Glomerular visceral epithelial cell (primary cell): ENCODE measurements around the gene FBXL7.

Experiments
- DNase-seq: peaks from one replicate; pipeline ENCODE4 v3.0.0-alpha.2; 2016; ENCODE audit errors: extremely low spot score

FBXL7 gene

GRCh38 chr5:15577132-15577531 is 77.2 kb downstream of the FBXL7 start:
- DNase-seq, result no peak

GRCh38 chr5:15577831-15578230 is 77.9 kb downstream of the FBXL7 start:
- DNase-seq, result no peak

- DNase-seq, result no peak
Measured at GRCh38 chr5:15579193-15579990, 79.4 kb downstream of the FBXL7 start.

- no peak for DNase-seq
Measured at GRCh38 chr5:15584528-15584927, 84.5 kb downstream of the FBXL7 start.

GRCh38 chr5:15585128-15585527 is 85.1 kb downstream of the FBXL7 start:
- DNase-seq, result no peak

GRCh38 chr5:15585841-15586591 is 86.0 kb downstream of the FBXL7 start:
- DNase-seq, result no peak

GRCh38 chr5:15587916-15588315 is 87.9 kb downstream of the FBXL7 start:
- DNase-seq, result no peak

GRCh38 chr5:15592728-15593127 is 92.7 kb downstream of the FBXL7 start:
- DNase-seq, result no peak

GRCh38 chr5:15594977-15595568 is 95.1 kb downstream of the FBXL7 start:
- no peak for DNase-seq

- no peak for DNase-seq
Measured at GRCh38 chr5:15595929-15596328, 95.9 kb downstream of the FBXL7 start.

- DNase-seq, result no peak
Measured at GRCh38 chr5:15596936-15597335, 97.0 kb downstream of the FBXL7 start.

- DNase-seq, result no peak
Measured at GRCh38 chr5:15597804-15598203, 97.8 kb downstream of the FBXL7 start.

GRCh38 chr5:15598294-15598902 is 98.4 kb downstream of the FBXL7 start:
- DNase-seq, result peak; percentile 11

GRCh38 chr5:15600035-15600434 is 100.1 kb downstream of the FBXL7 start:
- DNase-seq, result no peak

- DNase-seq, result no peak
Measured at GRCh38 chr5:15601274-15601673, 101.3 kb downstream of the FBXL7 start.

- DNase-seq, result no peak
Measured at GRCh38 chr5:15601853-15602252, 101.9 kb downstream of the FBXL7 start.

GRCh38 chr5:15604986-15605385 is 105.0 kb downstream of the FBXL7 start:
- DNase-seq, result no peak

- DNase-seq, result no peak
Measured at GRCh38 chr5:15606197-15606596, 106.2 kb downstream of the FBXL7 start.

GRCh38 chr5:15607076-15607475 is 107.1 kb downstream of the FBXL7 start:
- DNase-seq, result no peak

- DNase-seq, result no peak
Measured at GRCh38 chr5:15609076-15609725, 109.2 kb downstream of the FBXL7 start.

- DNase-seq, result no peak
Measured at GRCh38 chr5:15610216-15610615, 110.2 kb downstream of the FBXL7 start.

- DNase-seq, result no peak
Measured at GRCh38 chr5:15611008-15611407, 111.0 kb downstream of the FBXL7 start.
